Measurements from ENCODE around the gene SLC24A2.

GRCh38 chr9:19788152-19788551 lies 685 bp downstream of the SLC24A2 start:
- TF ChIP-seq, protein P1, sequence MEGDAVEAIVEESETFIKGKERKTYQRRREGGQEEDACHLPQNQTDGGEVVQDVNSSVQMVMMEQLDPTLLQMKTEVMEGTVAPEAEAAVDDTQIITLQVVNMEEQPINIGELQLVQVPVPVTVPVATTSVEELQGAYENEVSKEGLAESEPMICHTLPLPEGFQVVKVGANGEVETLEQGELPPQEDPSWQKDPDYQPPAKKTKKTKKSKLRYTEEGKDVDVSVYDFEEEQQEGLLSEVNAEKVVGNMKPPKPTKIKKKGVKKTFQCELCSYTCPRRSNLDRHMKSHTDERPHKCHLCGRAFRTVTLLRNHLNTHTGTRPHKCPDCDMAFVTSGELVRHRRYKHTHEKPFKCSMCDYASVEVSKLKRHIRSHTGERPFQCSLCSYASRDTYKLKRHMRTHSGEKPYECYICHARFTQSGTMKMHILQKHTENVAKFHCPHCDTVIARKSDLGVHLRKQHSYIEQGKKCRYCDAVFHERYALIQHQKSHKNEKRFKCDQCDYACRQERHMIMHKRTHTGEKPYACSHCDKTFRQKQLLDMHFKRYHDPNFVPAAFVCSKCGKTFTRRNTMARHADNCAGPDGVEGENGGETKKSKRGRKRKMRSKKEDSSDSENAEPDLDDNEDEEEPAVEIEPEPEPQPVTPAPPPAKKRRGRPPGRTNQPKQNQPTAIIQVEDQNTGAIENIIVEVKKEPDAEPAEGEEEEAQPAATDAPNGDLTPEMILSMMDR (IDR thresholded peaks at IDR 0.05), result no peak
- no peak for TF ChIP-seq POLR2A (IDR thresholded peaks at IDR 0.05)

Data from uterus (tissue), 2 donors.